Measurements from ENCODE around the gene NFILZ. TPM values are rescaled to one million over a fixed set of nuclear protein-coding genes. Genes with fewer than 3 reads are reported as not detected.

NFILZ gene
- total and polyA plus RNA-seq, 2 of the 8 experiments (the other 6 are each of a cell fraction or from before 2014, with no cell fraction given), result not detected

- TF ChIP-seq TEAD4 (IDR thresholded peaks at IDR 0.05; ENCODE audit: low read depth, low read length) (no peak), RFX5 (IDR thresholded peaks at IDR 0.05; ENCODE audit: borderline replicate concordance, low read depth, low read length) (no peak)
These were observed 11.7 kb upstream of the NFILZ start (continued) for GRCh38 chr19:8618751-8619150.

Measured in H1 (cell line).